Mesenchymal stem cell (in vitro differentiated cells and primary cell): ENCODE measurements around the gene RNH1.

Experiments used
- DNase-seq: peaks from one replicate; pipeline ENCODE4 v3.0.0-alpha.2; 2013
- H2AFZ ChIP-seq: one replicate; pipeline ENCODE4 v1.6.1; 2013; ENCODE audit warnings: low read depth, mild to moderate bottlenecking, control low read depth, inconsistent platforms, low read length, moderate library complexity
- H2AK5ac ChIP-seq: 2 replicates; pipeline ENCODE4 v1.6.1; 2013; ENCODE audit warnings: low read length, moderate library complexity, mild to moderate bottlenecking, inconsistent platforms; ENCODE audit not compliant: severe bottlenecking
- H2BK120ac ChIP-seq: one replicate; pipeline ENCODE4 v1.6.1; 2013; ENCODE audit warnings: low read depth, mild to moderate bottlenecking, inconsistent platforms, low read length, moderate library complexity
- H2BK12ac ChIP-seq, 2 experiments: one replicate each; pipeline ENCODE4 v1.6.1; 2013; ENCODE audit warnings: inconsistent platforms in 2 of 2, low read length in 2 of 2, mild to moderate bottlenecking in 2 of 2, moderate library complexity in 2 of 2, control low read depth in 1 of 2
- H2BK15ac ChIP-seq: one replicate; pipeline ENCODE4 v1.6.1; 2013; ENCODE audit warnings: mild to moderate bottlenecking, low read depth, inconsistent platforms; ENCODE audit not compliant: poor library complexity, severe bottlenecking
- H2BK5ac ChIP-seq: 2 replicates; pipeline ENCODE4 v1.6.1; 2013; ENCODE audit warnings: low read depth, mild to moderate bottlenecking, low read length, control low read depth, inconsistent platforms; ENCODE audit not compliant: poor library complexity, severe bottlenecking
- H3K14ac ChIP-seq, 2 experiments: one replicate each; pipeline ENCODE4 v1.6.1; 2013; ENCODE audit warnings: inconsistent platforms in 2 of 2, low read length in 2 of 2, control low read depth in 1 of 2, mild to moderate bottlenecking in 1 of 2, moderate library complexity in 1 of 2
- H3K18ac ChIP-seq, 2 experiments: one replicate each; pipeline ENCODE4 v1.6.1; 2013; ENCODE audit warnings: inconsistent platforms in 2 of 2, low read length in 2 of 2, control low read depth in 1 of 2, low read depth in 1 of 2, mild to moderate bottlenecking in 1 of 2
- H3K23ac ChIP-seq, 2 experiments: one replicate each; pipeline ENCODE4 v1.6.1; 2013; ENCODE audit warnings: inconsistent platforms in 2 of 2, low read length in 2 of 2, mild to moderate bottlenecking in 2 of 2, moderate library complexity in 2 of 2, control low read depth in 1 of 2
- H3K27ac ChIP-seq: 2 replicates; pipeline ENCODE4 v1.5.1; 2013; ENCODE audit warnings: mild to moderate bottlenecking, moderate library complexity, low read length, control low read depth, inconsistent platforms; ENCODE audit not compliant: poor library complexity, severe bottlenecking
- H3K27me3 ChIP-seq, 2 experiments: 2 replicates each; pipeline versions ENCODE4 v1.6.1 to v1.7.0; 2013; ENCODE audit warnings: low read length in 2 of 2, mild to moderate bottlenecking in 2 of 2, moderate library complexity in 2 of 2, control low read depth in 1 of 2, inconsistent platforms in 1 of 2; ENCODE audit not compliant: control insufficient read depth in 1 of 2, insufficient read depth in 1 of 2
- H3K36me3 ChIP-seq, 2 experiments: 2 replicates each; pipeline versions ENCODE4 v1.6.1 to v1.7.0; 2013; ENCODE audit warnings: low read length in 2 of 2, control low read depth in 1 of 2, inconsistent platforms in 1 of 2, low read depth in 1 of 2, mild to moderate bottlenecking in 1 of 2; ENCODE audit not compliant: insufficient read depth in 2 of 2, control insufficient read depth in 1 of 2
- H3K4ac ChIP-seq, 2 experiments: one replicate each; pipeline ENCODE4 v1.6.1; 2013; ENCODE audit warnings: inconsistent platforms in 2 of 2, low read length in 2 of 2, mild to moderate bottlenecking in 2 of 2, moderate library complexity in 2 of 2, control low read depth in 1 of 2, low read depth in 1 of 2
- H3K4me1 ChIP-seq: 2 replicates; pipeline ENCODE4 v1.6.1; 2013; ENCODE audit warnings: low read depth, low read length, control low read depth; ENCODE audit not compliant: control insufficient read depth, insufficient read depth
- H3K4me2 ChIP-seq: 2 replicates; pipeline ENCODE4 v1.6.1; 2013; ENCODE audit warnings: low read length, mild to moderate bottlenecking, inconsistent platforms; ENCODE audit not compliant: poor library complexity, severe bottlenecking
- H3K4me3 ChIP-seq, 2 experiments: 2 replicates each; pipeline versions ENCODE4 v1.5.1 to v1.7.0; 2013; ENCODE audit warnings: low read length in 2 of 2, mild to moderate bottlenecking in 2 of 2, control low read depth in 1 of 2, low read depth in 1 of 2; ENCODE audit not compliant: insufficient read depth in 1 of 2
- H3K79me1 ChIP-seq: replicated peaks from 2 replicates; pipeline ENCODE4 v1.6.1; 2013; ENCODE audit warnings: mild to moderate bottlenecking, control low read depth, low read length, inconsistent platforms; ENCODE audit not compliant: poor library complexity, severe bottlenecking
- H3K9ac ChIP-seq: 2 replicates; pipeline ENCODE4 v1.7.0; 2013; ENCODE audit warnings: mild to moderate bottlenecking, low read length, moderate library complexity
- H3K9me3 ChIP-seq: 2 replicates; pipeline ENCODE4 v1.7.0; 2013; ENCODE audit warnings: mild to moderate bottlenecking, low read length; ENCODE audit not compliant: control insufficient read depth
- H4K8ac ChIP-seq: one replicate; pipeline ENCODE4 v1.6.1; 2013; ENCODE audit warnings: inconsistent platforms, mild to moderate bottlenecking, low read length, moderate library complexity
- H4K91ac ChIP-seq: one replicate; pipeline ENCODE4 v1.6.1; 2013; ENCODE audit warnings: mild to moderate bottlenecking, low read length, inconsistent platforms
- WGBS: methylation state at CpG from one replicate; pipeline ENCODE4 v1.1.7; 2013; ENCODE audit warnings: mixed read lengths; 5-methylcytosine and 5-hydroxymethylcytosine counted together

Gene RNH1

GRCh38 chr11:490186-490929, 16.7 kb downstream of the RNH1 start:
- Histone ChIP-seq H2AK5ac (no peak overlapping the region), H3K4me3 (no peak overlapping the region), H3K9me3 (no peaks in the 10 kb centered on the region), H2BK120ac (no peak overlapping the region), H2BK12ac (no peak overlapping the region), H3K9ac (no peak overlapping the region), H3K4ac (no peak overlapping the region), H3K27me3 (no peaks in the 10 kb centered on the region), H2AFZ (no peak overlapping the region), H3K36me3 (peaks cover 38 to 81% of the 10 kb centered on the region in 2 experiments), H2BK15ac (no peak overlapping the region), H3K18ac (no peak overlapping the region), H3K4me1 (peaks cover 19% of the 10 kb centered on the region), H3K14ac (no peak overlapping the region), H2BK5ac (no peak overlapping the region), H3K27ac (no peak overlapping the region), H3K23ac (no peak overlapping the region), H4K91ac (no peak overlapping the region), H4K8ac (no peak overlapping the region), H3K4me2 (no peak overlapping the region), H3K79me1 (peaks cover 21% of the 10 kb centered on the region)
- DNase-seq = no peak
- 97% methylated on average over 38 of the region's 38 CpGs for WGBS

- Histone ChIP-seq H3K9me3 (no peaks in the 10 kb centered on the region), H3K27me3 (no peaks in the 10 kb centered on the region), H2BK120ac (no peak overlapping the region), H3K14ac (no peak overlapping the region), H3K9ac (no peak overlapping the region), H3K4me2 (no peak overlapping the region), H4K8ac (no peak overlapping the region), H3K4ac (no peak overlapping the region), H2BK12ac (no peak overlapping the region), H4K91ac (peak overlapping the region; percentile 59), H2AK5ac (no peak overlapping the region), H3K23ac (no peak overlapping the region), H3K18ac (no peak overlapping the region), H3K79me1 (peaks cover 24% of the 10 kb centered on the region), H2AFZ (no peak overlapping the region), H2BK5ac (no peak overlapping the region), H3K4me3 (no peak overlapping the region), H3K36me3 (peaks cover 32 to 81% of the 10 kb centered on the region in 2 experiments), H3K27ac (no peak overlapping the region), H2BK15ac (no peak overlapping the region), H3K4me1 (peaks cover 19% of the 10 kb centered on the region)
- no peak for DNase-seq
- 95% methylated on average over 37 of the region's 37 CpGs for WGBS
These were observed 17.3 kb downstream of the RNH1 start for GRCh38 chr11:489610-490185.

GRCh38 chr11:488992-489391, 18.1 kb downstream of the RNH1 start:
- Histone ChIP-seq H3K23ac (no peak overlapping the region), H2AK5ac (no peak overlapping the region), H3K4ac (no peak overlapping the region), H3K9ac (no peak overlapping the region), H3K4me3 (no peak overlapping the region), H3K18ac (no peak overlapping the region), H3K14ac (no peak overlapping the region), H3K9me3 (no peaks in the 10 kb centered on the region), H3K4me2 (no peak overlapping the region), H3K36me3 (peaks cover 25 to 78% of the 10 kb centered on the region in 2 experiments), H3K4me1 (peaks cover 19% of the 10 kb centered on the region), H3K27ac (no peak overlapping the region), H3K79me1 (peaks cover 29% of the 10 kb centered on the region), H2BK120ac (no peak overlapping the region), H4K8ac (no peak overlapping the region), H2AFZ (no peak overlapping the region), H2BK5ac (no peak overlapping the region), H3K27me3 (no peaks in the 10 kb centered on the region), H4K91ac (no peak overlapping the region), H2BK12ac (no peak overlapping the region), H2BK15ac (no peak overlapping the region)
- 96% methylated on average over 19 of the region's 19 CpGs for WGBS
- no peak for DNase-seq

- Histone ChIP-seq H3K4ac (no peak overlapping the region), H3K27me3 (no peaks in the 10 kb centered on the region), H2BK15ac (no peak overlapping the region), H3K9ac (no peak overlapping the region), H2BK5ac (no peak overlapping the region), H2AFZ (no peak overlapping the region), H3K79me1 (peaks cover 29% of the 10 kb centered on the region), H3K4me1 (peaks cover 19% of the 10 kb centered on the region), H4K91ac (no peak overlapping the region), H3K4me2 (no peak overlapping the region), H3K23ac (no peak overlapping the region), H3K9me3 (no peaks in the 10 kb centered on the region), H3K4me3 (no peak overlapping the region), H3K36me3 (peaks cover 23 to 74% of the 10 kb centered on the region in 2 experiments), H2BK12ac (no peak overlapping the region), H3K27ac (no peak overlapping the region), H2BK120ac (no peak overlapping the region), H3K18ac (no peak overlapping the region), H3K14ac (no peak overlapping the region), H2AK5ac (no peak overlapping the region), H4K8ac (no peak overlapping the region)
- DNase-seq = no peak
- WGBS = 96% methylated on average over 19 of the region's 19 CpGs
These were observed 18.5 kb downstream of the RNH1 start for GRCh38 chr11:488579-488978.
